ENCODE results near the gene C16orf89. TPM values are rescaled to one million over a fixed set of nuclear protein-coding genes. Genes with fewer than 3 reads are reported as not detected.
"Not testable (repeated sequence)": the region's sequence is repeated elsewhere in the genome, so short reads cannot be mapped to it uniquely, and the experiment has no call there.

Gene C16orf89
- total RNA-seq, 1 experiment from 2014 or later, result 1.8 TPM

DNA sequence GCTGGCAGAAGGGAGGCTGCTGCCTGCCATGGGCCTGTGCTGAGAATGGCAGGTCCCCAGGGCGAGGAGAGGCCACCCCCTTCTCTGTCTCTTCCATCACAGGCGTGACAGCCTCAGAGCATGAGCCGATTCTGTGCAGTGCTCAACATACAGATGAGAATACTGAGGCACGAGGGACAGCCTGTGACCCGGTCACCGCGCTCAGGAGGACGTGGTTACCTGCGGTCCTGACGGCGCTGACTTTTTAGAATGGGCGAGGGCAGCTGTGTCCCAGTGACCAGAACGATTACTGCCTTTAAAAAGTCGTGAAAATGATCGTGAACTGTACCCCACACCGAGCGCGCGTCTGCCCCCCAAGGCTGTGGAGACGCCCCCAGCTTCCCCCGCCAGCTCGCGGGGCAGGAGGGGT, 31.3 kb upstream of the C16orf89 start:
- CTCF ChIA-PET, result interaction anchor here (0.6 to 1.3 kb wide), 3 partner anchors 12 to 41 kb away, joined by 3 to 6 read pairs (median 4); no protein-coding TSS in a partner anchor
- peaks cover 20% of the 10 kb centered on the region for H3K4me1 Mint-ChIP-seq
- ATAC-seq; H3K9me3 Mint-ChIP-seq; H3K27me3 Mint-ChIP-seq (ENCODE audit: low read depth); H3K36me3 Mint-ChIP-seq; POLR2A ChIA-PET: not testable (repeated sequence)
- DNase-seq (ENCODE audit: low spot score), result peak; percentile 42
- peak overlapping the region; percentile 78; the same call in 1 of the 2 replicates for H3K27ac Mint-ChIP-seq
- TF ChIP-seq, protein P1, sequence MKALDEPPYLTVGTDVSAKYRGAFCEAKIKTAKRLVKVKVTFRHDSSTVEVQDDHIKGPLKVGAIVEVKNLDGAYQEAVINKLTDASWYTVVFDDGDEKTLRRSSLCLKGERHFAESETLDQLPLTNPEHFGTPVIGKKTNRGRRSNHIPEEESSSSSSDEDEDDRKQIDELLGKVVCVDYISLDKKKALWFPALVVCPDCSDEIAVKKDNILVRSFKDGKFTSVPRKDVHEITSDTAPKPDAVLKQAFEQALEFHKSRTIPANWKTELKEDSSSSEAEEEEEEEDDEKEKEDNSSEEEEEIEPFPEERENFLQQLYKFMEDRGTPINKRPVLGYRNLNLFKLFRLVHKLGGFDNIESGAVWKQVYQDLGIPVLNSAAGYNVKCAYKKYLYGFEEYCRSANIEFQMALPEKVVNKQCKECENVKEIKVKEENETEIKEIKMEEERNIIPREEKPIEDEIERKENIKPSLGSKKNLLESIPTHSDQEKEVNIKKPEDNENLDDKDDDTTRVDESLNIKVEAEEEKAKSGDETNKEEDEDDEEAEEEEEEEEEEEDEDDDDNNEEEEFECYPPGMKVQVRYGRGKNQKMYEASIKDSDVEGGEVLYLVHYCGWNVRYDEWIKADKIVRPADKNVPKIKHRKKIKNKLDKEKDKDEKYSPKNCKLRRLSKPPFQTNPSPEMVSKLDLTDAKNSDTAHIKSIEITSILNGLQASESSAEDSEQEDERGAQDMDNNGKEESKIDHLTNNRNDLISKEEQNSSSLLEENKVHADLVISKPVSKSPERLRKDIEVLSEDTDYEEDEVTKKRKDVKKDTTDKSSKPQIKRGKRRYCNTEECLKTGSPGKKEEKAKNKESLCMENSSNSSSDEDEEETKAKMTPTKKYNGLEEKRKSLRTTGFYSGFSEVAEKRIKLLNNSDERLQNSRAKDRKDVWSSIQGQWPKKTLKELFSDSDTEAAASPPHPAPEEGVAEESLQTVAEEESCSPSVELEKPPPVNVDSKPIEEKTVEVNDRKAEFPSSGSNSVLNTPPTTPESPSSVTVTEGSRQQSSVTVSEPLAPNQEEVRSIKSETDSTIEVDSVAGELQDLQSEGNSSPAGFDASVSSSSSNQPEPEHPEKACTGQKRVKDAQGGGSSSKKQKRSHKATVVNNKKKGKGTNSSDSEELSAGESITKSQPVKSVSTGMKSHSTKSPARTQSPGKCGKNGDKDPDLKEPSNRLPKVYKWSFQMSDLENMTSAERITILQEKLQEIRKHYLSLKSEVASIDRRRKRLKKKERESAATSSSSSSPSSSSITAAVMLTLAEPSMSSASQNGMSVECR (CRISPR knock-in tag; IDR thresholded peaks at IDR 0.05; ENCODE audit: borderline replicate concordance), result 0 out of 2 replicates have a peak, but pooled peaks have one; percentile 61
- peak overlapping the region; percentile 92 for H3K4me3 Mint-ChIP-seq

DNA sequence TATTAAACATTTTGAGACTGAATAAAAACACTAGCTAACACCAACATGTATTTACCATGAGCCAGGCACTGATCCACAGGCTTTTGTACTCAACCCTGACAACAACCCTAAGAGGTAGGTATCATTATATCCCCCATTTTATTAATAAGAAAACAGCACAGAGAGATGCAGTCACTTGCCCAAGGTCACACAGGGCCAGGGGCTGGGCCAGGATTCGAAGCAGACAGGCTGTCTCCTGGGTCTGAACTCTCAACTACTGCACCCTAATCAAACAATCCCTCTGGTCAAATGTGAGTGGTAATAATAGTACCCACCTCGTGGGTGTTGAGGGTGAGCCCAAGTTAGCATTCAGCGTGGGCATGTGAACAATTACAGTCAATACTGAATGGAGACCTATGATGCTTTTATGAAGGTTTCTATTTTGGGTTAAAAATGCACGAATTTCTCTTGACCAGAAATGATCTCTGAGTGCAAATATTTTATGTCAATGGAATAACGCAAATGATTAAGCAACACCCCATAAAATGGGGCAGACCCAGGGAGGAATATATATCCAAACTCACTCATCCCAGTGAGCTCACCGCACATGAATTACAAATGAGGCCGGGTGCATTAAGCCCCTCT, 30.8 kb upstream of the C16orf89 start:
- POLR2A ChIA-PET, result not testable (repeated sequence)

DNA sequence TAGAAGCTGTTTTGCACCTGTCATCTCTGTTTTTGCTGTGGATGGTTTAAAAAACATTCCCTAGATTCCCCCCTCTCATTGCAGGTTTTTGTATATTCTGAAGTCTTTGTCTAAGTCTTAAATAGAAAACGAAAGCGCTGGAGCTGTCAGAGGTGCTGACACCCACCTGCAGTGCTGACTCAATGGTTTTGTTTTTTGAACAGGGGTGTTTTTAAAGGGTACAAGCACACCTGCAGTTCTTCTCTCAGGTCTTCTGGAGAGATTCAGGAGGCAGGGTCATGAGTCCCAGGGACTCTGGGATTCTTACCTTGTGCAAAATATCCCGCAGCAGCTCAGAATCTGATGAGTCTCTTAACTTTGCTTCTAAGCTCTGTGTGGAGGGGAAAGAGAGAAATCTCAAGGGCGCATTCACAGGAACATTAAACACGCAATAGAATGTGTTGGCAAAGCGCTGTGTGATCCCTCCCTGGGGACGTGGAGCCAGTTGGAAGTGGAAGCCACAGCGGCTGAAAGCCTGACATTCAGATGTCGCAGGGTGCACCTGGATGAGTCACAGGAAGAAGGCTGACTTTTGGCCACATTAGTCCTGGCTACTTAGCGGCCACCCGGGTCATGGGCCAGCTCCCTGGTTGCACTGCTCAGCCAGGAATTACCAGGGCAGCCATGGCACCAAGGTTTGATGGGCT, 29.5 kb upstream of the C16orf89 start:
- H3K9me3 Mint-ChIP-seq; H3K36me3 Mint-ChIP-seq; ATAC-seq; DNase-seq (ENCODE audit: low spot score); POLR2A ChIA-PET; H3K4me3 Mint-ChIP-seq; CTCF ChIA-PET; H3K27ac Mint-ChIP-seq; H3K27me3 Mint-ChIP-seq (ENCODE audit: low read depth): not testable (repeated sequence)
- peaks cover 17% of the 10 kb centered on the region for H3K4me1 Mint-ChIP-seq

More for the DNA sequence above, 30.8 kb upstream of the C16orf89 start:
- not testable (repeated sequence) for DNase-seq (ENCODE audit: low spot score); ATAC-seq; H3K36me3 Mint-ChIP-seq; H3K9me3 Mint-ChIP-seq; H3K27me3 Mint-ChIP-seq (ENCODE audit: low read depth)
- CTCF ChIA-PET, result interaction anchor here (0.6 to 1.3 kb wide), 3 partner anchors 12 to 40 kb away, joined by 3 to 6 read pairs (median 4); no protein-coding TSS in a partner anchor
- Mint-ChIP-seq H3K4me3 (peak overlapping the region; percentile 92), H3K4me1 (peaks cover 21% of the 10 kb centered on the region), H3K27ac (peak overlapping the region; percentile 49)

DNA sequence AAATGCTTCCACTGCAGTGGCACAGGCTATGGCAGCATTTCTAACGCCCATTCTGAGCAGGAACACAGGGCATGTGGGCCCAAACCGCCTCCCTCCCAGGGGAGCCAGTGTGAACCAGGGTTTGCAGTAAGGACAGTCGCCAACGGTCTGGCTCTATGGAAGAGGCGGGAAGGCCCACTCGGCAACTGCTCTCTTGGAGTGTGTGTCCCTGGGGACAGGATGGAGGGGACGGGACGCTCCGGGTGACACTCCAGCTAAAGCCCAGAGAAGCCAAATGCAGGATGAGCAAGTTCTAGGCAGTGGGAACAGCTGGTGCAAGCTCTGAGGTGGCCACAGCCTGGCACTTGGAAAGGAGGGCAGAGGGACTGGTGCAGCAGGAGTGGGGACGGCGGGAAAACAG, 28.0 kb upstream of the C16orf89 start:
- H3K4me3 Mint-ChIP-seq; H3K9me3 Mint-ChIP-seq; H3K27ac Mint-ChIP-seq; CTCF ChIA-PET; ATAC-seq; H3K36me3 Mint-ChIP-seq; H3K27me3 Mint-ChIP-seq (ENCODE audit: low read depth); DNase-seq (ENCODE audit: low spot score): not testable (repeated sequence)
- POLR2A ChIA-PET, result interaction anchor here (0.6 kb wide), 1 partner anchor 32 kb away, joined by 7 read pairs; no protein-coding TSS in a partner anchor
- H3K4me1 Mint-ChIP-seq, result peaks cover 15% of the 10 kb centered on the region

DNA sequence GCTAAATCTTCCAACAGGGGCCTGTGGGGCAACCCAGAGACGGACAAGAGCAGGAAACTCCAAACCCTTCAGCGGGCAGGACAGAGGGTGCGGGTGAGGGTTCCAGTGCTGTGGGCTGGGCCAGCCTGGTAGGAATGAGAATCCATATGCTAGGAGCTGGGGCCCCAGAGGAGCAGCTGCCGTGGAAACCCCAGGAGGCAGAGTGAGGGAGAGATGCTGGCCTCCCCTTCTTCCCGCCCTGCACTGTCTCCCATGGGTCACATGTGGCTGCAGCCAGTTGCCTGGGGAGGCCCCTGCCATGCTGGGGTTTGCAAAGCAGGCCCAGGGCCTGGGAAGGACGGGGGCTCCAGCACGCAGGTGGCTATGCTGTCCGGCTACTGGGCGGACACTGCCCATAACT, 27.3 kb upstream of the C16orf89 start:
- H3K27ac Mint-ChIP-seq; H3K4me3 Mint-ChIP-seq; H3K27me3 Mint-ChIP-seq (ENCODE audit: low read depth); DNase-seq (ENCODE audit: low spot score); H3K9me3 Mint-ChIP-seq; POLR2A ChIA-PET; ATAC-seq: not testable (repeated sequence)
- CTCF ChIA-PET, result interaction anchor here (1.4 kb wide), 1 partner anchor 135 kb away, joined by 6 read pairs; the partner anchor contains the start of gene SEC14L5
- peaks cover 13% of the 10 kb centered on the region for H3K4me1 Mint-ChIP-seq
- H3K36me3 Mint-ChIP-seq, result peaks cover 11% of the 10 kb centered on the region; the same call in 1 of the 2 replicates

DNA sequence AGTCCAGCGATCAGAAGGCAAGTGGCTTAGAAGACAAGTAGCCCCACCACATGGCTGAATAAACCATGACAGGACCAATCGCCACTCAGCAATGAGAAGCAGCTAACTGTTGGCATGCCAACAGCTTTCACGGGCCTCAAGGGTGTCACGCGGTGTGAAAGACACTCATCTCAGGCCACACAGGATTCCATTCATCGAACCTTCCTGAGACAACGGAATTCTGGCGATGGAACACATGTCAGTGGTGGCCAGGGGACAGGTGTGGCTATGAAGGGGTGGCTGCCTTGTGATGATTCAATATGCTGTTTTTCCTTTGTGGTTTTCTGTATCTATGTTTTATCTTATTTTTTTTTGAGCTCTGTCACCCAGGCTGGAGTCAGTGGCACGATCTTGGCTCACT, 24.8 kb upstream of the C16orf89 start:
- CTCF ChIA-PET, result interaction anchor here (0.5 kb wide), 1 partner anchor 145 kb away, joined by 3 read pairs; no protein-coding TSS in a partner anchor
- H3K36me3 Mint-ChIP-seq, result peaks cover 22% of the 10 kb centered on the region
- H3K4me1 Mint-ChIP-seq, result not testable (repeated sequence)

DNA sequence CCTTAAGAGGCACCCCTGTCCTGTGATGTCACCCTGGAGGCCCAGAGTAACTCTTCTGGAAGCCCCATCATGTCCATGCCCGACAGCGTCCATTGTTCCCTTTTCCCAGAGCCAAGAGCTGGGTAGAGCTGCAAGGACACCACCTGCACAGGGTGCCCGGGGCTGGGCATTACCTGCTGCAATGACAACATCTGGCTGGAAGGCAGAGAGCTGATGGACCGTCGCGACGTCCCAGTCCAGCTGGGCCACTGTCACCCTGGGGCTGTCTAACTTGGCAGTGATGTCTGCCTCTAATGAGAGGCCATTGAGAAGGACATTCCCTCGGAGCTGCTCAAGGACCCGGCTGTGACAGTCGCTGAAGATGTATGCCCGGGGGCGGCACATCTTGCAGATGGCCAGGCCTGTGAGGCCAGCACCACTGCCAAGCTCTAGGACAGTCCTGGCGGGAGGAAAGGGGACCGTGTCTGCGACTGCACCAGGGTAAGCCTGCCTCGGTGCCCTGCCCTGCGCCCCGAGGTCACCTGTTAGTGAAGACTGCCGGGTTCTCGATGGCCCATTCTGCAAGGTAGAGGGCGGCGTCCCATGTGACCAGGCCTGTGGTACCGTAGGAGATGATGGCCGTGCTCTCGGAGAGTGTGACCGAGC, 24.3 kb upstream of the C16orf89 start:
- H3K4me3 Mint-ChIP-seq; ATAC-seq; H3K9me3 Mint-ChIP-seq; H3K4me1 Mint-ChIP-seq; H3K27me3 Mint-ChIP-seq (ENCODE audit: low read depth); DNase-seq (ENCODE audit: low spot score); POLR2A ChIA-PET; H3K27ac Mint-ChIP-seq: not testable (repeated sequence)
- H3K36me3 Mint-ChIP-seq, result peaks cover 28% of the 10 kb centered on the region
- CTCF ChIA-PET, result interaction anchor here (0.5 kb wide), 1 partner anchor 146 kb away, joined by 3 read pairs; no protein-coding TSS in a partner anchor

More for the DNA sequence above, 24.8 kb upstream of the C16orf89 start:
- H3K4me3 Mint-ChIP-seq; H3K9me3 Mint-ChIP-seq; DNase-seq (ENCODE audit: low spot score); ATAC-seq; H3K27ac Mint-ChIP-seq; POLR2A ChIA-PET; H3K27me3 Mint-ChIP-seq (ENCODE audit: low read depth): not testable (repeated sequence)

DNA sequence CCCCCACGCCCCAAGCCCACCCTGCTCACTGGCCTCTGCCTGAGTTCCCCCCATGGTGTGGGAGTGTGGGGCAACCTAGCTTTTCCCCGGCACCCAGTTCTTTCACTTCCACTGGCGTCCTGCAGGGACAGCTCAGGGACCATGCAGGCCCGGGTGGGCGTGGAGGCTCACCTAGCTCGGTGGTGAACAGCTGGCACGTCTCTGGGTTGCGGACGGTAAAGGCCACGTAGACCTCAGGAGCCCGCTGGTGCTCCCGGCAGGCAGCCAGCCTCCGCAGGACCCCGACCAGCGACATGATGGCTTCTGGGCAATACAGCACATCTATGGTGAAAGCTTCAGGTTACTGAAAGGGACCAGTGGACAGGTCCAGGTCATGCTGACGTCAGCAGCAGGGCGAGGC, 23.2 kb upstream of the C16orf89 start:
- H3K9me3 Mint-ChIP-seq; POLR2A ChIA-PET; H3K4me3 Mint-ChIP-seq; H3K27ac Mint-ChIP-seq; H3K27me3 Mint-ChIP-seq (ENCODE audit: low read depth); H3K4me1 Mint-ChIP-seq; DNase-seq (ENCODE audit: low spot score); ATAC-seq: not testable (repeated sequence)
- CTCF ChIA-PET, result interaction anchor here (0.6 to 0.7 kb wide), 2 partner anchors 13 to 28 kb away, joined by 3 to 4 read pairs; no protein-coding TSS in a partner anchor
- peaks cover 33% of the 10 kb centered on the region for H3K36me3 Mint-ChIP-seq

DNA sequence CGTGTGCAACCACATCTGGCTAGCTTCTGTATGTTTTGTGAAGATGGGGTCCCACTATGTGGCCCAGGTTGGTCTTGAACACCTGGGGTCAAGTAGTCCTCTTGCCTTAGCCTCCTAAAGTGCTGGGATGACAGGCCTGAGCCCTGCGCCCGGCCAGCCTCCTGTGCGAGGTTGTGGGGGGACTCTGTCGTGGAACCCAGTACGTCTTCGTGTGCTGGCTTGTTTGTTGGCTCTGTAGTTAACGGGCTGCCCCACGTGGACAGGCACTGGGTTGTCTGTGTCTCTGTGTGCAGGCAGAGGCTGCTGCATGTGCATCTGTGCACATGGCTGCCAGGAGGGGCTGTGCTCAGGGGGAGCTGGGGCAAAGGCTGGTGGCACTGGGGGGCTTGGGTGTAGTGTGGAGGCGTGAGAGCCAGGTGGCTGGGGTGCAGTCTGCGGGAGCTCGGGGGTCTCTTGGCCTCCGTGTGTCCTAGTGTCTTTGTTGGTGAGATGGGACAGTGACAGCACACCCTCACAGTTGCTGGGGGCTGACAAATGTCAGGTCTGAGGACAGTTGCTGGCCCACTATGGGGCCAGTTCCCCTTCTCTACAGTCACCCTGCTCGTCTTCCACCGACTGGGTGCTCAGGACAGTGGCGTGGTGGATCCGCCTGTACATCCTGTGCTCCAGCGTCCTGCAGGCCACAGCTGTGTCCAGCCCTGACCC, 22.5 kb upstream of the C16orf89 start:
- H3K4me1 Mint-ChIP-seq; CTCF ChIA-PET; H3K27me3 Mint-ChIP-seq (ENCODE audit: low read depth); POLR2A ChIA-PET; DNase-seq (ENCODE audit: low spot score); H3K4me3 Mint-ChIP-seq; H3K27ac Mint-ChIP-seq; H3K9me3 Mint-ChIP-seq; ATAC-seq: not testable (repeated sequence)
- peaks cover 33% of the 10 kb centered on the region for H3K36me3 Mint-ChIP-seq

Measured in WTC11 (cell line).